Upper lobe of left lung (tissue), 6 donors: Measurements from ENCODE around the gene MAP4K4. TPM values are rescaled to one million over a fixed set of nuclear protein-coding genes. Genes with fewer than 3 reads are reported as not detected.
A peak's percentile ranks its signal among the peaks of the same experiment; 100 is the strongest.

Experiments used
- ATAC-seq, 2 donors: fragments of 200-7000 bp; cut with Tn5 transposase; one replicate each; pipeline ENCODE4 v1.9.1; 2022; ENCODE audit warnings: mild to moderate bottlenecking in 2 of 2, moderate library complexity in 2 of 2; ENCODE audit not compliant: low FRiP score in 2 of 2
- DNase-seq, 2 donors: peaks; one replicate each; pipeline ENCODE4 v3.0.0-alpha.2; 2019 to 2020
- H3K27ac ChIP-seq, 4 donors: fragments of 200-600 bp; sonication (generic); one replicate each; pipeline ENCODE4 v1.5.1; 2016 to 2019
- H3K27me3 ChIP-seq, 4 donors: fragments of 200-600 bp; sonication (generic); one replicate each; pipeline ENCODE4 v1.5.1; 2017 to 2019
- H3K36me3 ChIP-seq, 4 donors: fragments of 200-600 bp; sonication (generic); one replicate each; pipeline ENCODE4 v1.5.1; 2016 to 2019
- H3K4me1 ChIP-seq, 4 donors: fragments of 200-600 bp; sonication (generic); one replicate each; pipeline ENCODE4 v1.5.1; 2018 to 2019
- H3K4me3 ChIP-seq, 4 donors: fragments of 200-600 bp; sonication (generic); one replicate each; pipeline ENCODE4 v1.5.1; 2017 to 2019; ENCODE audit warnings: mild to moderate bottlenecking in 2 of 4, moderate library complexity in 1 of 4
- H3K9me3 ChIP-seq, 4 donors: fragments of 200-600 bp; sonication (generic); one replicate each; pipeline ENCODE4 v1.5.1; 2018 to 2019
- CTCF ChIP-seq, 6 experiments: fragments of 450-650 bp in 4 of 6; fragments of 200-600 bp in 2 of 6; sonication (generic) in 2 of 6; IDR thresholded peaks; one replicate each; pipeline ENCODE4 v1.5.1; 2016 to 2019; ENCODE audit warnings: antibody characterized with exemption in 6 of 6
- EP300 ChIP-seq, 4 donors: sonication (generic); formaldehyde crosslinking; IDR thresholded peaks; one replicate each; pipeline ENCODE4 v1.5.1; 2017; ENCODE audit warnings: antibody characterized with exemption in 4 of 4, control low read depth in 2 of 4
- POLR2A ChIP-seq, 4 donors: fragments of 450-650 bp; IDR thresholded peaks; one replicate each; pipeline ENCODE4 v1.5.1; 2016 to 2017; ENCODE audit warnings: antibody characterized with exemption in 4 of 4, mild to moderate bottlenecking in 2 of 4
- POLR2AphosphoS5 ChIP-seq, 2 donors: sonication (generic); formaldehyde crosslinking; IDR thresholded peaks; one replicate each; pipeline ENCODE4 v1.5.1; 2017; ENCODE audit warnings: antibody characterized with exemption in 2 of 2
- WGBS, 2 donors: methylation state at CpG; one replicate each; pipeline ENCODE4 v1.1.5; 2017 to 2018; 5-methylcytosine and 5-hydroxymethylcytosine counted together
- total RNA-seq, 6 donors: library from RNA; depleted of rRNA in 4 of 6; stranded (reverse); fragments of >200 nt in 4 of 6; gene quantifications; one replicate each; pipeline versions ENCODE4 v1.1.0 to v1.2.1, GENCODE V29; 2016 to 2021
- donor health status: DM: no; HTN: no; CAD: no; lungs with moderate emphysema.
- donor health status: DM: no; HTN: yes; CAD: no; lungs with severe emphysema.

The MAP4K4 gene
- total RNA-seq, 6 donors from 2014 or later, result 49.8 to 88.0 (median 56.4) TPM

DNA sequence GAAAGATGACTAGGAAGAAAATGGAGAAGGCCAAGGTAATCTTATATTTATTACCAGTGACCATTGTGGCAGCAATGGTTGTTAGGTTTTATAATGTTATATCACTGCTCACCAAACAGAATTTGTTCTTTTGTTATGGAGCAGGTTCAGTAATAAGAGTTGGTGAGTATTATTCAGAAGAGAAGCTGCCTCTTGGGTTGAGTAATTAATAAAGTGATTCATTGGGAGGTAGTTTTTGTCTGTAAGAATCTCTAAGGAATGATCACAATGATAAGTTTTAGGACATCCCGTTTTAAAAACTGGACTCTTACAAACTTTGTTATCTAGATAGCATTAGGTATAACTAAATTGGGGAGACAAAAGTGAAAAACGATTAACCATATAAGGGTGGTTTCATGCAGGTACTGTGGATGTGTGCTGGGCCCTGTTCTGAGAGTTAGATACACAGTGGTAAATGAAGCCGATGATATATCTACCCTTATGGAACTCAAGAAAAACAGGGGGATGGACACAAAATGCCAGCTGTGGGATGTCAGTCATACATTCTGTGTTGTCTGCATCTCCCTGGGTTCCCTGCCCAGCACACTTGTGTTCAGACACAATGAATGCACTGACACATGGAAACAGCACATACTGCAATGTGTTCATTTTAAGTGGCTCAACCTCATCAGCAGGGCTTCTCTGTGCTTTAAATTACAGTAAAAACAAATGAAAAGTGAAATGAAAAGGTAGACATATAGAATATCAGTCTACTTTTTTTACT is 7.5 kb downstream of the MAP4K4 start:
- Histone ChIP-seq H3K27ac (peak overlapping the region in 1 of 4 donors; percentile 14), H3K36me3 (no peaks in the 10 kb centered on the region), H3K4me3 (no peak overlapping the region), H3K9me3 (no peaks in the 10 kb centered on the region), H3K4me1 (peaks cover 25 to 58% (median 49%) of the 10 kb centered on the region in 4 donors), H3K27me3 (no peaks in the 10 kb centered on the region)
- TF ChIP-seq POLR2A (IDR thresholded peaks at IDR 0.05) (no peak), CTCF (IDR thresholded peaks at IDR 0.05) (no peak), POLR2AphosphoS5 (IDR thresholded peaks at IDR 0.05) (no peak), EP300 (IDR thresholded peaks at IDR 0.05) (no peak)
- ATAC-seq, result peak in 1 of 2 donors; percentile 47
- DNase-seq, result no peak
- WGBS, 2 donors, result 65 to 69% methylated on average over 3 of the region's 3 CpGs

DNA sequence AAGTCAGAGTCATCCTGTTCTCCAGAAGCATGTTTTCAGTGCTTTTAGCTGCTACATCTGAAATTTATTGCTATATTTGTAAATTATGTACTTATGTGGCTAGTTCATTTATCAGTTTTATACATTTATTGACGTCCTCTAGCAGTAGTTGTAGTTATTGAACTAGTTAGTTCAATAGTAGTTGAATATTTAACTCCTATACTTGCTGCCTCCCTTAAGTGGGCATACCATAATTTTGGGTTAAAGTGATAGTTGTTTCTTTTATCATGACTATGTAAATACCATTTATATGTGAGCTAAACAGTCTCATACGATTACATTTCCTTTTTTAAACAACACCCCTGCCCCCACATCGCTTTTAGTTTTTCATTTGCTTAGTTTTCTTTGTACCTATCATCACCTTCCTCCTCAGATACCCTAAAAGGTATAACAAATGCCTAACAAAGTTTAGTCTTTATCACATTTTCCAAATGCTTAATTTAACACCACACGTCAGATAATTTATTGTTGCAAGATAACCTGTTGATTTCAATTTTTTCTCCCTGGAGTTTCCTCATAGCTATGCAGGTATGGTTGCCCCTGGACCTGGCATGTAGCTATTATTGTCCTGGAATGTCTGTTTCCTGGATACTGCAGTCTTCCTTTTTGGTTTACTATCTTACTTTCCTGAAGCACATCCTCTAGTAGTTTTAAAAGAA is 8.8 kb downstream of the MAP4K4 start:
- Histone ChIP-seq H3K4me1 (peaks cover 32 to 58% (median 49%) of the 10 kb centered on the region in 4 donors), H3K27ac (no peak overlapping the region), H3K27me3 (no peaks in the 10 kb centered on the region), H3K4me3 (no peak overlapping the region), H3K9me3 (no peaks in the 10 kb centered on the region), H3K36me3 (no peaks in the 10 kb centered on the region)
- ATAC-seq (no peak), DNase-seq (no peak)
- WGBS, 2 donors, result 75 to 77% methylated on average over 4 of the region's 4 CpGs
- TF ChIP-seq EP300 (IDR thresholded peaks at IDR 0.05) (no peak), POLR2A (IDR thresholded peaks at IDR 0.05) (no peak), POLR2AphosphoS5 (IDR thresholded peaks at IDR 0.05) (no peak)

DNA sequence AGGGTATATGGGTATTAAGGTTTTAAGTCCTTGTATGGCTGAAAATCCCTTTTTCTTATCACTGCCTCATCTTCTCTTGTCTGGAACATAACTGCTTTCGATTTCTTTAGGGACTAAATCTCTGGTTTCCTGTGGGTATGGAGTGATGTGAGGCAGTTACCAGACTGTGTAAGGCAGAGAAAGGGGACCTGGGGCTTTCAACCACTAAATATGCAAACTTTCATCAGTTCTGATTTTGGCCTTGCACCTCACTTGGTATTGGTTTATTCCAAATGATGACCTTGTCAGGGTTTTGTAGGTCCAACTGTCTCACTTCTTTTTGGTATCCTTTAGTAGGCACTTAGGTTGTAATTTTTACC is 9.3 kb downstream of the MAP4K4 start:
- 38% methylated on average over 1 of the region's 1 CpG for WGBS, 2 donors
- Histone ChIP-seq H3K4me3 (no peak overlapping the region), H3K36me3 (no peaks in the 10 kb centered on the region), H3K4me1 (peaks cover 32 to 62% (median 48%) of the 10 kb centered on the region in 4 donors), H3K9me3 (no peaks in the 10 kb centered on the region), H3K27ac (no peak overlapping the region), H3K27me3 (no peaks in the 10 kb centered on the region)
- ATAC-seq (no peak), DNase-seq (no peak)
- TF ChIP-seq CTCF (IDR thresholded peaks at IDR 0.05) (no peak), EP300 (IDR thresholded peaks at IDR 0.05) (no peak), POLR2A (IDR thresholded peaks at IDR 0.05) (no peak), POLR2AphosphoS5 (IDR thresholded peaks at IDR 0.05) (no peak)

DNA sequence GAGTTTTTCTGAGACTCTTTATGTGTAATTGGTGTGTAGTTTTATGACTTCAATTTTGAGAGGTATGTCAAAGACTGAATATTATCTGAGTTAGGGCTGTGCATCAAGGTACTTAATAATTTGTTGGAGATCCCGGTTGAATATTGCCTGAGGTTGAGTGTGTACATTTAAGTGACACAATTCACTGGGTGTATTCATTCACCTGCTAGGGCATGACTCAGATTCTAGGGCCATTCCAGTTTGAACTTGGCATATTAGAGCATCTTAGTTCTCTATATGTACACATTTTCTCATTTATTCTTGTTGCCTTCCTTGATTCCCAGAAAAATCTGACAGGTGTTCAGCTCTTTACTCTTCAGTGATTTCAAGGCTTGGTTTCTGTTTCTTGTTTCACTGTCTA is 12.5 kb downstream of the MAP4K4 start:
- Histone ChIP-seq H3K4me1 (peaks cover 26 to 54% (median 49%) of the 10 kb centered on the region in 4 donors), H3K36me3 (no peaks in the 10 kb centered on the region), H3K9me3 (no peaks in the 10 kb centered on the region), H3K4me3 (no peak overlapping the region), H3K27me3 (no peaks in the 10 kb centered on the region), H3K27ac (peak overlapping the region in 2 of 4 donors; percentile 5 to 6)
- TF ChIP-seq CTCF (IDR thresholded peaks at IDR 0.05), result no peak
- no peak for TF ChIP-seq POLR2AphosphoS5 (IDR thresholded peaks at IDR 0.05)
- TF ChIP-seq EP300 (IDR thresholded peaks at IDR 0.05), result no peak
- TF ChIP-seq POLR2A (IDR thresholded peaks at IDR 0.05), result no peak
- DNase-seq (no peak), ATAC-seq (no peak)
- WGBS, 2 donors, result 57 to 58% methylated on average over 1 of the region's 1 CpG

- H3K27ac ChIP-seq, result peak overlapping the region in 2 of 4 donors; percentile 6 to 26
Measured at GRCh38 chr2:101710471-101711318, 13.2 kb downstream of the MAP4K4 start.

More at GRCh38 chr2:101710471-101711318, 13.2 kb downstream of the MAP4K4 start:
- no peak for TF ChIP-seq EP300 (IDR thresholded peaks at IDR 0.05)
- TF ChIP-seq POLR2AphosphoS5 (IDR thresholded peaks at IDR 0.05), result peak in 1 of 2 donors; percentile 9
- TF ChIP-seq POLR2A (IDR thresholded peaks at IDR 0.05), result no peak
- no peak for TF ChIP-seq CTCF (IDR thresholded peaks at IDR 0.05)
- Histone ChIP-seq H3K4me3 (no peak overlapping the region), H3K4me1 (peaks cover 23 to 50% (median 49%) of the 10 kb centered on the region in 4 donors), H3K27me3 (no peaks in the 10 kb centered on the region), H3K36me3 (no peaks in the 10 kb centered on the region), H3K9me3 (no peaks in the 10 kb centered on the region)
- DNase-seq (no peak), ATAC-seq (peak in 1 of 2 donors; percentile 60)
- WGBS, 2 donors, result 55 to 59% methylated on average over 7 of the region's 7 CpGs
